Measurements from ENCODE around the gene UPK2.

Gene UPK2

DNA sequence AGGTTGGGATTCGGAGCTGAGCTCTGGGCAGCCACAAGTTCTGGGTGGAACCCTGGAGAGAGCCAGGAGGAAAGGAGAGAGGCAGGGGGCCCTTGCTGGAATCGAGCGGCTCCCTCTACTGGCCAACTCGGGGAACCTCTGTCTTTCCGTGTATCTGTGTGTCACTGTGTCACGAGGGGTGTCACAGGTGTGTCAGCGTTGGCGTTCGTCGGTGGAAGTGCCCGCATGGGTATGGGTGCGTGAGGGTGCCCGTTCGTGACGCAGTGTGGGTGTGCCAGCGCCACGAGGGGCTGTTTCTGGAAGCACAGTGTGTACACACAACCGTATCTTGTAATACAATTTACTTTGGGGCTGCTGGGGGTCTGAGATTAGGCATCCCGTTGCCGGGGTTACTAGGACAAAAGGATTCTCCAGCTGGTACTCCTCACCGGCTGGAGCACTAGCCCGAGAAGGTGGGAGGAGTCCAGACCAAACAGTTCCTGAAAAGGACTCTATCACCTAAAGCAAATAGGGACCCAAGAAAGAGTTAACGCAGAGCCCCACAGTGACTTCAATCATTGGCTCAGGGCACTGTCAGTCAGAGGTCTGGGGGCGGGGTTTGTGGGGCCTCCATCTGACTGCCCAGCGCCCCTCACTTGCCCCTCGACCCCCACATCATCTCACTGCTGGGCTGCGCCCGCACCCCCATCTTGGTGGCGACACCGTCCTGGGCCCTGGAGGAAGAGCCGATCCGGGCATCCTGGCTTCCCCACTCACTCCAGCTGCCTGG lies 27.8 kb upstream of the UPK2 start (continued):
- TF ChIP-seq, protein P1, sequence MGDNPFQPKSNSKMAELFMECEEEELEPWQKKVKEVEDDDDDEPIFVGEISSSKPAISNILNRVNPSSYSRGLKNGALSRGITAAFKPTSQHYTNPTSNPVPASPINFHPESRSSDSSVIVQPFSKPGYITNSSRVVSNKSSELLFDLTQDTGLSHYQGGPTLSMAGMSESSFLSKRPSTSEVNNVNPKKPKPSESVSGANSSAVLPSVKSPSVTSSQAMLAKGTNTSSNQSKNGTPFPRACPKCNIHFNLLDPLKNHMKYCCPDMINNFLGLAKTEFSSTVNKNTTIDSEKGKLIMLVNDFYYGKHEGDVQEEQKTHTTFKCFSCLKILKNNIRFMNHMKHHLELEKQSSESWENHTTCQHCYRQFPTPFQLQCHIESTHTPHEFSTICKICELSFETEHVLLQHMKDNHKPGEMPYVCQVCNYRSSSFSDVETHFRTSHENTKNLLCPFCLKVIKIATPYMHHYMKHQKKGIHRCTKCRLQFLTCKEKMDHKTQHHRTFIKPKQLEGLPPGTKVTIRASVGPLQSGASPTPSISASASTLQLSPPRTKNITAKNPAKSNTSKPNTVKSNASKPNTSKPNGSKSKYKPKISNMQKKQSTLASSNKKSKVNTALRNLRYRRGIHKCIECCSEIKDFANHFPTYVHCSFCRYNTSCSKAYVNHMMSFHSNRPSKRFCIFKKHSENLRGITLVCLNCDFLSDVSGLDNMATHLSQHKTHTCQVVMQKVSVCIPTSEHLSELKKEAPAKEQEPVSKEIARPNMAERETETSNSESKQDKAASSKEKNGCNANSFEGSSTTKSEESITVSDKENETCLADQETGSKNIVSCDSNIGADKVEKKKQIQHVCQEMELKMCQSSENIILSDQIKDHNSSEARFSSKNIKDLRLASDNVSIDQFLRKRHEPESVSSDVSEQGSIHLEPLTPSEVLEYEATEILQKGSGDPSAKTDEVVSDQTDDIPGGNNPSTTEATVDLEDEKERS (tag by site-specific recombination; IDR thresholded peaks at IDR 0.05): no peak
- TF ChIP-seq, protein P2, sequence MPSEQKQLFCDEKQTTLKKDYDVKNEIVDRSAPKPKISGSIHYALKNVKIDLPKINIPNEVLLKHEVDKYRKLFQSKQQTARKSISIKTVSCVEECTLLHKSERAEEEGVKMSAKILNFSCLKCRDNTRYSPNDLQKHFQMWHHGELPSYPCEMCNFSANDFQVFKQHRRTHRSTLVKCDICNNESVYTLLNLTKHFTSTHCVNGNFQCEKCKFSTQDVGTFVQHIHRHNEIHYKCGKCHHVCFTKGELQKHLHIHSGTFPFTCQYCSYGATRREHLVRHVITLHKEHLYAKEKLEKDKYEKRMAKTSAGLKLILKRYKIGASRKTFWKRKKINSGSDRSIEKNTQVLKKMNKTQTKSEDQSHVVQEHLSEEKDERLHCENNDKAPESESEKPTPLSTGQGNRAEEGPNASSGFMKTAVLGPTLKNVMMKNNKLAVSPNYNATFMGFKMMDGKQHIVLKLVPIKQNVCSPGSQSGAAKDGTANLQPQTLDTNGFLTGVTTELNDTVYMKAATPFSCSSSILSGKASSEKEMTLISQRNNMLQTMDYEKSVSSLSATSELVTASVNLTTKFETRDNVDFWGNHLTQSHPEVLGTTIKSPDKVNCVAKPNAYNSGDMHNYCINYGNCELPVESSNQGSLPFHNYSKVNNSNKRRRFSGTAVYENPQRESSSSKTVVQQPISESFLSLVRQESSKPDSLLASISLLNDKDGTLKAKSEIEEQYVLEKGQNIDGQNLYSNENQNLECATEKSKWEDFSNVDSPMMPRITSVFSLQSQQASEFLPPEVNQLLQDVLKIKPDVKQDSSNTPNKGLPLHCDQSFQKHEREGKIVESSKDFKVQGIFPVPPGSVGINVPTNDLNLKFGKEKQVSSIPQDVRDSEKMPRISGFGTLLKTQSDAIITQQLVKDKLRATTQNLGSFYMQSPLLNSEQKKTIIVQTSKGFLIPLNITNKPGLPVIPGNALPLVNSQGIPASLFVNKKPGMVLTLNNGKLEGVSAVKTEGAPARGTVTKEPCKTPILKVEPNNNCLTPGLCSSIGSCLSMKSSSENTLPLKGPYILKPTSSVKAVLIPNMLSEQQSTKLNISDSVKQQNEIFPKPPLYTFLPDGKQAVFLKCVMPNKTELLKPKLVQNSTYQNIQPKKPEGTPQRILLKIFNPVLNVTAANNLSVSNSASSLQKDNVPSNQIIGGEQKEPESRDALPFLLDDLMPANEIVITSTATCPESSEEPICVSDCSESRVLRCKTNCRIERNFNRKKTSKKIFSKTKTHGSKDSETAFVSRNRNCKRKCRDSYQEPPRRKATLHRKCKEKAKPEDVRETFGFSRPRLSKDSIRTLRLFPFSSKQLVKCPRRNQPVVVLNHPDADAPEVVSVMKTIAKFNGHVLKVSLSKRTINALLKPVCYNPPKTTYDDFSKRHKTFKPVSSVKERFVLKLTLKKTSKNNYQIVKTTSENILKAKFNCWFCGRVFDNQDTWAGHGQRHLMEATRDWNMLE (tag by site-specific recombination; conservative IDR thresholded peaks at IDR 0.05; ENCODE audit: low read depth): no peak
- TF ChIP-seq ZNF560 (tag by site-specific recombination; IDR thresholded peaks at IDR 0.05; ENCODE audit: borderline replicate concordance) (no peak), GLIS2 (tag by site-specific recombination; IDR thresholded peaks at IDR 0.05) (peak; percentile 79), ZNF76 (tag by site-specific recombination; IDR thresholded peaks at IDR 0.05; ENCODE audit: borderline replicate concordance, low read depth) (no peak), ZNF23 (tag by site-specific recombination; IDR thresholded peaks at IDR 0.05; ENCODE audit: borderline replicate concordance) (no peak), ZFP37 (tag by site-specific recombination; IDR thresholded peaks at IDR 0.05) (peak; percentile 44; the same call in 1 of the 2 replicates), ZNF302 (tag by site-specific recombination; IDR thresholded peaks at IDR 0.05; ENCODE audit: low read depth) (no peak), ZNF19 (tag by site-specific recombination; IDR thresholded peaks at IDR 0.05; ENCODE audit: low read depth) (no peak), MYNN (tag by site-specific recombination; IDR thresholded peaks at IDR 0.05; ENCODE audit: borderline replicate concordance) (peak; percentile 37; the same call in 1 of the 2 replicates), SP2 (tag by site-specific recombination; IDR thresholded peaks at IDR 0.05) (peak; percentile 57), ZNF473 (tag by site-specific recombination; IDR thresholded peaks at IDR 0.05) (no peak), RBAK (tag by site-specific recombination; IDR thresholded peaks at IDR 0.05) (no peak), OSR2 (tag by site-specific recombination; IDR thresholded peaks at IDR 0.05) (no peak), ZNF24 (tag by site-specific recombination; IDR thresholded peaks at IDR 0.05) (no peak), ZSCAN30 (tag by site-specific recombination; IDR thresholded peaks at IDR 0.05) (no peak; the same call in none of the 2 replicates), ZNF529 (tag by site-specific recombination; IDR thresholded peaks at IDR 0.05; ENCODE audit: insufficient replicate concordance) (no peak), ZNF394 (tag by site-specific recombination; IDR thresholded peaks at IDR 0.05; ENCODE audit: borderline replicate concordance) (peak; percentile 41; the same call in 1 of the 2 replicates), ZNF223 (tag by site-specific recombination; IDR thresholded peaks at IDR 0.05) (no peak), ZNF10 (tag by site-specific recombination; IDR thresholded peaks at IDR 0.05) (no peak), ZNF670 (tag by site-specific recombination; IDR thresholded peaks at IDR 0.05; ENCODE audit: low read depth) (no peak), ZFHX2 (tag by site-specific recombination; conservative IDR thresholded peaks at IDR 0.05) (peak; percentile 60), ZNF37A (tag by site-specific recombination; IDR thresholded peaks at IDR 0.05) (no peak), GLIS1 (tag by site-specific recombination; IDR thresholded peaks at IDR 0.05) (peak; percentile 89), ZNF777 (tag by site-specific recombination; IDR thresholded peaks at IDR 0.05; ENCODE audit: borderline replicate concordance) (no peak), ZNF561 (tag by site-specific recombination; IDR thresholded peaks at IDR 0.05; ENCODE audit: borderline replicate concordance) (peak; percentile 45; the same call in 1 of the 2 replicates), ZNF658 (tag by site-specific recombination; IDR thresholded peaks at IDR 0.05) (no peak)
- TF ChIP-seq, protein P3, sequence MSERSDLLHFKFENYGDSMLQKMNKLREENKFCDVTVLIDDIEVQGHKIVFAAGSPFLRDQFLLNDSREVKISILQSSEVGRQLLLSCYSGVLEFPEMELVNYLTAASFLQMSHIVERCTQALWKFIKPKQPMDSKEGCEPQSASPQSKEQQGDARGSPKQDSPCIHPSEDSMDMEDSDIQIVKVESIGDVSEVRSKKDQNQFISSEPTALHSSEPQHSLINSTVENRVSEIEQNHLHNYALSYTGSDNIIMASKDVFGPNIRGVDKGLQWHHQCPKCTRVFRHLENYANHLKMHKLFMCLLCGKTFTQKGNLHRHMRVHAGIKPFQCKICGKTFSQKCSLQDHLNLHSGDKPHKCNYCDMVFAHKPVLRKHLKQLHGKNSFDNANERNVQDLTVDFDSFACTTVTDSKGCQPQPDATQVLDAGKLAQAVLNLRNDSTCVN (tag by site-specific recombination; optimal IDR thresholded peaks at IDR 0.05): peak; percentile 59
- TF ChIP-seq, protein P4, sequence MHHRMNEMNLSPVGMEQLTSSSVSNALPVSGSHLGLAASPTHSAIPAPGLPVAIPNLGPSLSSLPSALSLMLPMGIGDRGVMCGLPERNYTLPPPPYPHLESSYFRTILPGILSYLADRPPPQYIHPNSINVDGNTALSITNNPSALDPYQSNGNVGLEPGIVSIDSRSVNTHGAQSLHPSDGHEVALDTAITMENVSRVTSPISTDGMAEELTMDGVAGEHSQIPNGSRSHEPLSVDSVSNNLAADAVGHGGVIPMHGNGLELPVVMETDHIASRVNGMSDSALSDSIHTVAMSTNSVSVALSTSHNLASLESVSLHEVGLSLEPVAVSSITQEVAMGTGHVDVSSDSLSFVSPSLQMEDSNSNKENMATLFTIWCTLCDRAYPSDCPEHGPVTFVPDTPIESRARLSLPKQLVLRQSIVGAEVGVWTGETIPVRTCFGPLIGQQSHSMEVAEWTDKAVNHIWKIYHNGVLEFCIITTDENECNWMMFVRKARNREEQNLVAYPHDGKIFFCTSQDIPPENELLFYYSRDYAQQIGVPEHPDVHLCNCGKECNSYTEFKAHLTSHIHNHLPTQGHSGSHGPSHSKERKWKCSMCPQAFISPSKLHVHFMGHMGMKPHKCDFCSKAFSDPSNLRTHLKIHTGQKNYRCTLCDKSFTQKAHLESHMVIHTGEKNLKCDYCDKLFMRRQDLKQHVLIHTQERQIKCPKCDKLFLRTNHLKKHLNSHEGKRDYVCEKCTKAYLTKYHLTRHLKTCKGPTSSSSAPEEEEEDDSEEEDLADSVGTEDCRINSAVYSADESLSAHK (tag by site-specific recombination; IDR thresholded peaks at IDR 0.05): no peak

Measured in HEK293 (cell line).